Hematopoietic multipotent progenitor cell treated with erythropoietin and hydrocortisone succinate and interleukin-3 and kit ligand, for 6 days (in vitro differentiated cells): ENCODE data around the gene PALMD.

Experiments used
- DNase-seq: peaks from one replicate; pipeline ENCODE4 v3.0.0-alpha.2; 2015

PALMD gene

DNA sequence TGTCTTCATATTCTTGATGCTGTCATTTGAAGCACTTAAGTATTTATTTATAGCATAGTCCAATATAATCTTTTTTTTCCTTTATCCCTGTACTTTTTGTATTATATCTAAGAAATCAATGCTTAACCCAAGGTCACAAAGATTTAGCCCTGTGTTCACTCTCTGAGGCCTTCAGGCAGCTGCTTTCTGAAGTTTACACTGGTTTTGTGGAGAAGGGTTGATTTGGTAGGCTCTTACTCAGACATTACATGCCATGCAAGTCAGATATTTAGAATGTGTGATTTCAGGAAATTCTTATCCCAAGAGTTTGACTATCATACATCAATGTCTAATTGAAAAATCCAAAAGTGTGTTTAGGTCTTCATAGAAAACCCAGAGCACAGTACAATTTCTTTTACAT is 56.3 kb downstream of the PALMD start:
- no peak for DNase-seq

DNA sequence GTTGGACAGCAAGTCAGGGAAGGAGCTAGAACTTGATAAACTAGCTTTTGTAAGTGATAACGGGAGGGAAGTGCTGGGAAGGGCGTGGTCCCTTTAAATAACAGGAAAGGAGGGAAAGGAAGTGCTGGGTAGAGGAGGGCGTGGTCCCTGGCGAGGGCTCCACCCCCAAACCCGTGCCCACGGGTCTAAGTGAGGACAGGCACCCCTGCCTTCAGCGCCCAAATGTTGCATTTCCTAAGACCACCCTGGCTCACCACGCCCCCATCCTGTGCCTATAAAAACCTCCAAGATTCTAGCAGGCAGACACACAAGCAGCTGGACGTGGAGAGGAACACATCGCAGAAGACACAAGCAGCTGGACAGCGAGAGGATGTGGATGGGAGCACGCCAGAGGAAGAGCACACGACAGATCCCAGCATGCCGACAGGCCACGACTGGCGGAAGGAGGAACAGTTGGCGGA is 58.5 kb downstream of the PALMD start:
- peak; percentile 67 for DNase-seq

DNA sequence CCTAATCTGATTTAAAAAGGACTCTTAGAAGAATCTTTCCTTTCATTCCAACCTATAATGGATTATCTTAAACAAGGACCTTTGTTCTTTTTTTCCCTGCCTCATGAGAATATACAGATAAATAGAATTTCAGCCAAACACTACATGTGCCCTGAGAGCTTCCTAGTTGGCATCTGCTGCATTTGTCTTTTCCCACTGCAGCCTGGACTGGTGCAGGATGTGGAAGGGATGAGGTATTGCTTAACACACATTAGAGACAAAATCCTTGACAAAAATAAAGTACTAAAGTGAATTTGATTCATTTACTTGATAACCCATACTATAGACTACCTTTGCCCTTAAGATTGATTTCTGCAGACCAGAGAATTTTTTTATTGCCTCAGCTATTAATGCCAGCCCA is 59.5 kb downstream of the PALMD start:
- no peak for DNase-seq

DNA sequence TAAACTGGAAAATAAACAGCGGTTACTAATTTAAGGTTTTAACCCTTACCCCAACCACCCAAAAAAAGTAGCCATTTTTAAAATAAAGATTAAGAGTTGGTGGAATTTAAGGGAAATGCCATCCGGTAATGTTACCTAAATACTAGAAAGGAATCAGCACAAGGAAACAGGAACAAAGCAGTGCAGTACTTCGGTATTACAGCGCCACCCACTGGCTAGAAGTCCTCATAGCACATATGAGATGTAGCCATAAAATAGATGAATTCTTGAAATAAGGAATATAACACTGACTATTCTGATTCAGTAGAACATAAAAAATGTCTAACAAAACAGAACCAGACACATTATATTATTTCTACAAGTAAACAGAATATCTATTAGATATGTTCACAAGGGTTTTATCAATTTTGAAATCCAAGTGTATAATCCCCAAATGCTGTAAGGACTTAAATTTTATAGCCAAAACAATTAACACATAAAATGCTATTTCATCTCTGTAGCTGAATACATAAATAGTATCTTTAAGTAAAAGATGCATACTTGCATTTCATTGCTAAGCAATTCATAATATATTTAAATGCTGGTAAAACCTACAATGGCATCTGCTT is 61.7 kb downstream of the PALMD start:
- DNase-seq, result peak; percentile 84

DNA sequence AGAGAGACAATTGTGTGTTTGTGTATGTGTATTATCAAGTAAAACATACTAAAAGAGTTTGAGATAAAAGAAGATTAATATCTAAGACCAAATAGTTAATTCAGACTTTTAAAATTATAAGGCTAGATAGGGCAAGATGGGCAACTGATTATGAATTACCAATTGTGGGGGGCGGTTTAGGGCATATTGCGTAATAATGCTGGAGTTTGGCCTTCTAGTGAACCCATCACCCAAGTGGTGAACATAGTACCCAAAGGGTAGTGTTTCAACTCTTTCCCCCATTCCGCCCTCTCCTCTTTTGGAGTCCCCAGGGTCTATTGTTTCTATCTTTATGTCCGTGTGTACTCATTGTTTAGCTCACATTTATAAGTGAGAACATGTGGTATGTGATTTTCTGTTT is 65.1 kb downstream of the PALMD start:
- DNase-seq, result no peak

DNA sequence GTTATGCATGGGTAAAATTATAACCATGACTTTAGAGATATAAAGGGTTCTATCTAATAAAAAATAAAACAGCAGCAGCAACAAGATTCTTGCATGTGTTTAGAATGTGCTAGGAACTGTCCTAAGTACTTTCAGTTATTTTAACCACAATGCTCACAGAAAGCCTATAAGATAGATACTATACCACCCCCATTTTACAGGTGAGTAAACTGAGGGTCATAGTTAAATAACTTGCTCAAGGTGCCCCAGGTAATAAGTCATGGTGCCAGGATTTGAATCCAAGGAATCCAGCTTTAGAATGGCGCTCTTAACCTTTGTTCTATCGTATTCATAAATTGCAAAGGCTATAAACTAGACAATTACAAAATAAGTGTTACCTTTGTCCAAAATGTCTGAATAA is 67.1 kb downstream of the PALMD start:
- no peak for DNase-seq

DNA sequence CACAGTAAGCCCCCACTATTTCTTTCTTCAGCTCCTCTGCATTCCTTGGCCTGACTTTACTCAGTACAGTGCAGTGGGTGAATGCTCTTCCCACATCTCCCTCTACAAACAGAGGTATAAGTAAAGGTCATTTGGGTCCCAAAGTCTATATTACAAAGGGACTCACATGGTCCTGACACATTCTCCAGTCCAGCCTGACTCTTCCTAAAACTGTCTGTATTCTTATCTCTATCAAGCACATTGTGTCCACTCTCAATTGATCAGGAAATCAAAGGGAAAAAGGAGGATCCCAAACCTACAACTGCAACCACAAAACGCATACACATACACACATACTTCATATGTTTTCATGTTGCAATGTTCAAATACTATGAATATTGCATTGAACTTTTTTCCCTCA is 71.1 kb downstream of the PALMD start:
- DNase-seq, result peak; percentile 12

DNA sequence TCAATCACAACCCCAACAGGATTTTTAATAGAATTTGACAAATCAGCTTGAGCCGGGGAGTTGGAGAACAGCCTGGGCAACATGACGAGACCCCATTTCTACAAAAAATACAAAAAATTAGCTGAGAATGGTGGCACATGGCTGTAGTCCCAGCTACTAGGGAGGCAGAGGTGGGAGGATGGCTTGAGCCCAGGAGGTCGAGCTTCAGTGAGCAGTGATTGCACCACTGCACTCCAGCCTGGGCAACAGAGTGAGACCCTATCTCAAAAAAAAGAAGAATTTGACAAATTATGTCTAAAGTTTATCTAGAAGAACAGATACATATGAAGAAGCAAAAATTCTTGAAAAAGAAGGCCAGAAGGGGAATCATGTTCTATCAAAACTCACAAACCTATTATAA is 77.3 kb downstream of the PALMD start:
- DNase-seq, result no peak

DNA sequence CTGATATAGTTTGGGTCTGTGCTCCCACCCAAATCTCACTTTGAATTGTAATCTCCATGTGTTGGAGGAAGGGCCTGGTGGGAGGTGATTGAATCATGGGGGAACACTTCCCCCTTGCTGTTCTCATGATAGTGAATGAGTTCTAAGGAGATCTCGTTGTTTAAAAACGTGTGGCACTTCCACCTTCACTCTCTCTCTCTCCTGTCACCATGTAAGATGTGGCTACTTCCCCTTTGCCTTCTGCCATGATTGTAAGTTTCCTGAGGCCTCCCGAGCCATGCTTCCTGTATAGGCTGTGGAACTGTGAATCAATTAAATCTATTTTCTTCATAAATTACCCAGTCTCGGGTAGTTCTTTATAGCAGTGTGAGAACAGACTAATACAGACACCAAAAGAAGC is 80.1 kb downstream of the PALMD start:
- no peak for DNase-seq

DNA sequence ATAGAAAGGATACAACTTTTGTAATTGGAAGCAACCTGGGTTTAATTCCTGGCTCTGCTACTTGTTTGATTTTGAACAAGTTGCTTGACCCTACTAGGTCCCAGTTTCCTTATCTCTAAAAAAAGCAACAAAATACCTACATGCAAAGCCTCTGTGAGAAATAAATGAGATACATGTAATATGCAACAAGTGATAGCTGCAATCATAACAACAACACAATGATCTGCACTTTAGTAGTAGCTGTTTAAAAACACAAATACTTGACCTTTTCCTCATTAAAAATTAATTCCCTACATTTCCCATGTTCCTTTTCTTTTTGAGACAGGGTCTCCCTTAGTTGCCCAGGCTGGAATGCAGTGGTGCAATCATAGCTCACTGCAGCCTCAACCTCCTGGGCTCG is 80.5 kb downstream of the PALMD start:
- no peak for DNase-seq

DNA sequence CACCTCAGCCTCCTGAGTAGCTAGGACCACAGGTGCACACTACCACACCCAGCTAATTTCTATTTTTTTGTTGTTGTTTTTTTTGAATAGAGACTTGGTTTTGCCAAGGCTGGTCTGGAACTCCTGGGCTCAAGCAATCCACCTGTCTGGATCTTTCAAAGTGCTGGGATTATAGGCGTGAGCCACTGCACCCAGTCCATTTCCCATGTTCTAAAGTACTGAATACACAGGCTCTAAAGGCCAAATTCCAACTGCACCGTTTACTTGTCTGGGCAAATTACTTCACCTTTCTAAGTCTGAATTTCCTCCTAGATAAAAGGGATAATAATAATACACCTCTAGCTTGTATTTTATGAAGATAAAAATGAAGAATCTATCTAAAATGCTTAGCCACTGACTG is 80.9 kb downstream of the PALMD start:
- no peak for DNase-seq

DNA sequence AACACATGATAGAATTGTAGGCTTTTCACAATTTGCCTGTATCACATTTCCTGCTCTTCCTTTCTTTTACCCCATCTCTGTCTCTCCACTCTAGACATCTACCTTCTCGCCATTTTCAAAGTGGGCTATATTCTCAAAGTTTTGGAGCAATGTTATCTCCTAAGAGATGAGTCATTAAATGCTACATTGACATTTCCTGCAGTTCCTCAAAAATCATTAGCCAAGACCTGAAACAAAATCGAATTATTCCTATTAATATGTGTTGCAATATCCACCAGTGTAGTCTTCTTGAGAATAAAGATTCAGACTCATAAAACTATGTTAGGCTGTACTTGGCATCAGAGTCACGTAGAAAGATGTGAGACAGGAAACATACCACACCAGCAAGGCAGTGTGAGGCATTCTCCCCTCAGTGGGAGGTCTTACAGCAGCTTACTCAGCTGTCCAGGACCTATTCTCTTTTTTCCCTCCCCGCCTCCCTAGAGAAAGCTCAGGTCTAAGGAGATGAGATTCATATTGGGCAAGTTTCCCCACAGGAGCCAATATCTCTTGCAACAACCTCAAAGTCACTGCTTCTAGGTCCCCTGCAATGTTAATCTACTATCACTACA is 81.8 kb downstream of the PALMD start:
- DNase-seq, result no peak

DNA sequence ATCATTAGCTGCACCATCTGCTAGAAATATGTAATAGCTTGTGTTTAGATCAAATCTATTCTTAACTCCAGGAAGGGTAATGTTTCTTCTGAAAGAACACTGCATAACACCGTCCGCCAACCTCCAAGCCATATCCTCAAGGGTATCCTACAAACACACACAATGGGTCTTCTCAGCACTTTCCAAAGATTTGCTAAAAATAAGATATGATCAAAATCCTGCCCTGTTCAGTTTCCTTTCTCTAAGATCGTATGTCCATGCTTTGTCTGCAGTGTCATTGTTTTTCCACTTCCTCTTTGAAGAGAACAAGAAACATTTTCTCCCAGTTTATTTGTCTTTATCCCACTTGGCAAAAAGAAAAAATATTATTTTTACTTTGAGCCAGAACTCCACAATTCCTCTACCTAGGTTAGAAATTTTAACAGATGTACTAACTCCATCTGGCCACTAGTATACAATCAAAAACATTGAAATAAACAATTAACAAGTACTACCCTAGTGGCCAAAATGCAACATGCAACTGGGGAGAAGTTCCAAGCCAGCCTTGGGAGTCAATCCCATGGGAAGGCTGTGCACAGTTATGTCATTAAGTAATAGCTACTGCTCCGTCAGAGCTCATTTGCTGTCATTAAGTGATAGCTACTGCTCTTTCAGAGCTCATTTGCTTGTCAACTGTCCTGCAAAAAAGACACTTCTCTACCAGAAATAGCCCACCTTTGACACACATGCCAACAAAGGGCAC is 82.8 kb downstream of the PALMD start:
- DNase-seq, result peak; percentile 63

DNA sequence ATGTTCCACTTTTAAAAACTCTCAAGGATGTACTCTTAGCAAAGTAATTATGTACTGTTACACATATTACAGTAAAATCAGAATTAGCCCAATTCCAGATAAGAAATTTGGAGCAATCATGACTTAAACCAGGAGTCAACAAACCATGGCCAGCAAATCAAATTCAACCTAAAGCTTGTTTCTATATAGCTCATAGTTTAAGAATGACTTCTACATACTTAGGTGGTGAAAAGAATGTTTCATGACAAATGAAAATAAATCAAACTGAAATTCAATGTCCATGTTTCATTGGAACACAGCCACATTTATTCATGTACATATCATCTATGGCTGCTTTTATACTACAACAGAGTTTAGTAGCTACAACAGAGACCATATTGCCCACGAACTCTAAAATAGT is 85.5 kb downstream of the PALMD start:
- DNase-seq, result no peak

DNA sequence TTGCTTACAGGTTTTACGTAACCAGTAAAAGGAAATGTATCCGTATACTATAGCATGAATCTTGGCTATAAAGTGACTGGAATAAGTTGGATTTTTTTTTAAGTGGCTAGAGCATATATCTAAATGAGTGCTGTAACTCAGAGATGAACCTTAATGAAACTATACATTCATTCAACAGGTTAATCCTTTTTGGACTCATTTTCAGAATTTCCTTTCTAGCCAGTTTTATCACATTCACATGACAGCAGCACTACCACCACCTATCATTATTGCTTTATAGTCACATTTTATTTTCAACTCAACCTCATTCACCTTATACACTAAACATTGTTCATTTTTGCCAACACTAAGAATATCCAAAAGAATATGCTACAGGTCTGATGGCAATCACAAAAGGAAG is 89.9 kb downstream of the PALMD start:
- DNase-seq, result no peak

DNA sequence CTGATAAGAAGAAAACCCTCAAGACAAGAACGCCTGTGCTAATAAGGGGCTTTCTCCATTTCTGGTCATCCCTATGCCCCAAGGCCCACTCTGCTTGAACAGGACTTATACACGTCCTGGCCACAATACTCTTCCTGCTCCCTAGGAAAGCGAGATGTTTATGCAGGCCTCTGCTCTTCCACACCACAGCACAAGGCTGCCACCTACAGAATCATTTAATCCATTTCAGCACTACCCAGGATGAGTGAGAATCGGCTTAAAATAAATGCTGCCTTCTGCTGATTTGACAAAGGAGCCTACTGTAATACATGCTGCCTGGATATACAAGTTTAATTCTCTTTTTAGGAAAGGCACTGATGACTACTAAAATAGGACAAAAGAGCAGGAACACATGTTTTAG is 91.1 kb downstream of the PALMD start:
- DNase-seq, result peak; percentile 56

DNA sequence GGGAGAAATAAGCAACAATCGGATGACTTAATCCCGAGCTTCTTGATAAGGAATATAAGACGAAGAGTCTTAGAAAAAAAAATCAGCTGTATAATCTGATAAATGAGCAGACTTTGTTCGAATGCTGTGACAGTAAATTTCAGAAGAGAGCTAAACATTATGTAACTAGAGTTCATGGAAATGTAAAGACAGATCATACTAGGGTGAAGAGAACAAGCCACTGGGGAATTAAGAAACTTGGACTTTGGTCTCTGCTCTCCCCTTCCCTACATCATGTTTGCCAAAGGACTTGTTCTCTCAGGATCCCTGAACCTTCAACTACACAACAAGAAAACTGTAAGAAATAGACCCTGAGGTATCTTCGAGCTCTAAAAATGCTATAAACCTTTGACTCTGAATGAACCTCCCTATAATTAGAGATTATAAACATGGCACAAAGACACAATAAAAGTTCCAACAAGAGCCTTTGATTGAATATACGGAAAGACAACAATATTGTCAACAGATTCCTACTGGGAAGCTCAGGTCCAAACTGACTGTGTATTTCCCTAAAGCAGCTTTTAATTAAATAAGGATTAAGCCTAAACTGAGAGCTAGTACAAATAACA is 93.0 kb downstream of the PALMD start:
- no peak for DNase-seq

DNA sequence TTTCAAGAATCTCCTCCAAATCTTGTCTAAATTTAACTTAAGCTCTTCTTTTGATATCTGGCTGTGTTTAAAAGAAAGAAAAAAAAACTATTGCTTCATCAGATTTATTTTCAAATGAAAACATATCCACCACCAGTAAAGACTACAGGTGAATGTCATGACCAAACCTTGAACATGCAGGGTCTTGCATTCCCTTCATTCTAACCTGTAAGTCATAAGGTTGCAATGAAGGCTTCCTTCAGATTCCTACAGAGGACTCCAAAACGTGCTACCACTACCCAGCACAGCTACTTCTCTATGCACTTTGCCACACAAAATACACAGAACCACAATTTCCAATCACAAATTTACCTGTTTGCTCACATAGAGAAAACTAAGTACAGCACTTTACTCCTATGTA is 94.2 kb downstream of the PALMD start:
- DNase-seq, result no peak
